Fibroblast of the aortic adventitia (primary cell): ENCODE data around the gene RUNX2. TPM values are rescaled to one million over a fixed set of nuclear protein-coding genes. Genes with fewer than 3 reads are reported as not detected.

Experiments
- DNase-seq: peaks from one replicate; pipeline ENCODE4 v3.0.0-alpha.2; 2010; ENCODE audit warnings: low read depth
- H3K4me3 ChIP-seq: 2 replicates; pipeline ENCODE4 v1.5.1; 2011; ENCODE audit warnings: low read depth, mild to moderate bottlenecking, control low read depth, low read length, moderate library complexity
- total RNA-seq: library from RNA; depleted of rRNA; stranded (reverse); fragments of >200 nt; gene quantifications from 2 replicates; pipeline ENCODE4 v1.2.3, GENCODE V29; 2012; ENCODE audit warnings: low replicate concordance
- TF ChIP-seq, protein P1 (sequence below): IDR thresholded peaks from 2 replicates; pipeline ENCODE4 v1.5.1; 2011; ENCODE audit warnings: mild to moderate bottlenecking, low read length, control low read depth, inconsistent platforms; ENCODE audit not compliant: insufficient read depth

The RUNX2 gene
- total RNA-seq, 1 donor: 5.8 TPM

DNA sequence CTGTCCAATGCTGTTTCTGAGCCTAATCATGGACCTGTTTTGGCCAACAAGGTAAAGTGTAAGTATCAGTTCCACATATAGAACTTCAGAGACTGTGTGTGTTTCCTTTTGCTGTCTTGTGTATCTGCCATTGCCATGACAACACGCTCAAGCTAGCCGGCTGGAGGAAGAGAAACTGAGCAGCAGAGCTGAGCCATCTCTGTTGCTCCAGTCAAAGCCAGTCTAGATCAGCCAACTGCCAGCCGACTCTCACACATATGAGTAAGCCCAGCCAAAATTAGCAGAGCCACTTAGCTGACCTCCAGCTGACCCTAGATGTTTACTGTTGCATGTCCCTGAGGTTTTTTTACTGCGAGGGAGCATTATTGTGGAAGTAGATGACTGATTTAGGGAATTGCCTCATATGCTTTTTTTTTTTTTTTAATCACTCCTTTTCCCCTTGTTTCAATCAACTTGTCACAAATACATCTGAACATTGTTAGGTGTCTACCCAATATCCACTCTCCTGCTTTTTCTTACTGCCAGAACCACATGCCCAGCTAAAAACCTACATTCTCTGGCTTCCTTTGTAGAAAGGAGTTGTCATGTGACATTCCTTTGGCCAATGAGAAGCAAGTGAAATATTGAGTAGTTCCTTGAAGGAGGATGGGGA, 353.9 kb downstream of the RUNX2 start:
- DNase-seq: no peak
- TF ChIP-seq, protein P1, sequence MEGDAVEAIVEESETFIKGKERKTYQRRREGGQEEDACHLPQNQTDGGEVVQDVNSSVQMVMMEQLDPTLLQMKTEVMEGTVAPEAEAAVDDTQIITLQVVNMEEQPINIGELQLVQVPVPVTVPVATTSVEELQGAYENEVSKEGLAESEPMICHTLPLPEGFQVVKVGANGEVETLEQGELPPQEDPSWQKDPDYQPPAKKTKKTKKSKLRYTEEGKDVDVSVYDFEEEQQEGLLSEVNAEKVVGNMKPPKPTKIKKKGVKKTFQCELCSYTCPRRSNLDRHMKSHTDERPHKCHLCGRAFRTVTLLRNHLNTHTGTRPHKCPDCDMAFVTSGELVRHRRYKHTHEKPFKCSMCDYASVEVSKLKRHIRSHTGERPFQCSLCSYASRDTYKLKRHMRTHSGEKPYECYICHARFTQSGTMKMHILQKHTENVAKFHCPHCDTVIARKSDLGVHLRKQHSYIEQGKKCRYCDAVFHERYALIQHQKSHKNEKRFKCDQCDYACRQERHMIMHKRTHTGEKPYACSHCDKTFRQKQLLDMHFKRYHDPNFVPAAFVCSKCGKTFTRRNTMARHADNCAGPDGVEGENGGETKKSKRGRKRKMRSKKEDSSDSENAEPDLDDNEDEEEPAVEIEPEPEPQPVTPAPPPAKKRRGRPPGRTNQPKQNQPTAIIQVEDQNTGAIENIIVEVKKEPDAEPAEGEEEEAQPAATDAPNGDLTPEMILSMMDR: no peak
- H3K4me3 ChIP-seq: no peak overlapping the region

DNA sequence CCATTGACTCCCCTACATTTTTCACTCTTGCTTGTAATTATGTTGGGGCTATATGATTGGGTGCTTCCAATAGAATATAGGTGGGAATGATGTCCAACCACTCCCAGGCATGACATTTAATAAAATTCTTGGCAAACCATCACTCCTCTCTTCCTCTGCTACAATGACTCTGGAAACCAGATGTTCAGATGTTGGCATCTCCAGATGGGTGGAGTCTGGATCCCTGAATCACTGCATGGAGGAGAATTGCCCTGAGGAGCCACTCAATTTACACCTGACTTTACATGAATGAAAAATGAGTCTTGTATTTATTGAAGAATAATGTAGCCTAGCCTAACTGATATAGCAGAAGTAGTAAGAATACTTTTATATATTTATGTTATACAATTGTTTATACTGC, 356.3 kb downstream of the RUNX2 start:
- DNase-seq: no peak
- H3K4me3 ChIP-seq: no peak overlapping the region
- TF ChIP-seq, protein P1: no peak

DNA sequence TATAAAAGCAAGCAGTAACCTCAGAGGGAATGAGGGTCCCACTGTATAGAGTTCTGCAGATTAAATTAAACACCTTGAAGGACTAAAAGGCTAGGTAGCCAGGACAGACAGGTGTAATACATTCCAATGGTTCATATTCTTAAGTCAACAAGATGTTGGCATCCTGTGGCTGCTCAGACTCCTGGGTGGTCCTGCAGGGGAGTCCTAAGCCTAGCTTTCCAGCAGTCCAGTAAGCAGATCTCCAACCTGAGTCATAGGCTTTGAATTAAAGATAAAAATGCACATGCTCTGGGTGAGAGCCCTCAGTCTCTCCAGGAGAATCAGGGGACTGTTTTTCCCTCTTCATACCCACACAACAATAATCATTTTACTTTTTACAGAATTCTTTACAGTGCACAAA, 356.9 kb downstream of the RUNX2 start:
- no peak overlapping the region for H3K4me3 ChIP-seq
- TF ChIP-seq, protein P1: no peak
- DNase-seq: no peak

DNA sequence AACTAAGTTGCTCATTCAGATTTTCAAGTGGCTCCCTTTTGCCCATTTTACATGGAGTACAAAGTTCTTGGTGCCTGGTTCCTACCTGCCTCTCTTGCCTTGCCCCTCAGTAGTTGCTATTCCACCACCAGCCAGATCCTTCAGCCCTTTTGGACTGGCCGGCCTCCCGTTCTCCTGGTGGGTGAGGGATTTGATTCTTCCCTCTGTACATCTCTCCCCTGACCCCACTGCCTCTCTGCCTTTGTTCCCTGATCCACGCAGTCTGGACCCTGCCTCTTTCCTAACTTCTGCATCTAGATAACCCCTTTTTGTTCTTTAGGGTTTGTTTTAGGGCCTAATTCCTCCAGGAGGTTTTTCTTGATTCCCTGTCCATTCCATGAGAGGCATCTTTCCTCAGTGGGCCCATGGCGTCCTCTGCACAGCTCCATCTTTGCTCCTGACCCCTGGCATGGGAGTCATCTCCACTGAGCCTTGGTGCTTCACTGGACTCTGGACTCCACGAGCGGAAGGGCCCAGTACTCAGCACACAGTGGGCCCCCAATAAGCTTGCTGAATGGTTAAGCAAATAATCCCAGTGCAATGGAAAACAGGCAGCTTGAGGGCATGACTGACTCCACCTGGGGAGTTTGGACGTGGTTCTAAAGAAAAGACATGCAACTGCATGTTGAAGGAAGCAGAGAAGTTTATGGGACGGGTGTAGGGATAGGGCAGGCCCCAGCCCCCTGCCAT, 358.9 kb downstream of the RUNX2 start:
- no peak overlapping the region for H3K4me3 ChIP-seq
- TF ChIP-seq, protein P1: no peak
- DNase-seq: no peak

DNA sequence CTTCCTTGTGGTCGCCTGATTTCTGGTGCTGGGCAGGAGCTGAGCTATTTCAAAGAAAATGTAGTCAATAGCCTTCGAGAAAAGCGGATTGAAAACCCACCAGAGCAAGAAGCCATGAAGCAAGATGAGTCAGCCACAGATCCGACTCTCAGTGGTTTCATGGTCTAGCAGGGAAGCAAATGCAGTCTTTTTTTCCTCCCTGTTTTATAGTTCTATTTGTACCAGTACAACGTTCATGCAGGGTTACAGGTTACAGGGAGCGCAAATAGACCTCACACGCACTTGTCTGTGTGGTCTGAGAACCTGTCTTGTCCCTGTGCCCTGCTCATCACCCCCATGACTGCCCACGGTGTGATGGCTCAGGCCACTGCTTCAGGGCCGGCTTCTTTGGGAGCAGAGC, 359.4 kb downstream of the RUNX2 start:
- H3K4me3 ChIP-seq: no peak overlapping the region
- TF ChIP-seq, protein P1: no peak
- no peak for DNase-seq

DNA sequence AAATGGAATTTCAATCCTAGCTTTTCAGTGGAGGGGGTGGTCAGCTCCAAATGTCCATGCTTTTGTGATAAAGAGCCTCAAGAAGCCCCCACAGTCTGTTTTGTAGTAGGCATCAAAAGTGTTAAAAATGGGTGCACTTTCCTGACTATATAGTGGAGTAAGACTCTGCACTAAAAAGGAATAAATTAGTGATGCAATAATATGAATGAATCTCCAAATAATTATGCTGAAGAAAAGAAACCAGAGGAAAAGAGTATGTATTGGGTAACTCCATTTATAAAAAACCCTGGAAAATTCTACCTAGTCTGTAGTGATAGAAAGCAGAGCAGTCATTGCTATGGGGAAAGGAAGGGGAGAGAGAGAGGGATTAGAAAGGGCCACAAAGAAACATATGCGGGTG, 360.1 kb downstream of the RUNX2 start:
- no peak overlapping the region for H3K4me3 ChIP-seq
- TF ChIP-seq, protein P1: no peak

More for the DNA sequence above, 360.1 kb downstream of the RUNX2 start:
- no peak for DNase-seq
